CD4-positive, alpha-beta T cell treated with Interleukin-6 for 4 hours (primary cell): Measurements from ENCODE around the gene CTNNBIP1.

Source experiments
- DNase-seq: peaks from one replicate; pipeline ENCODE4 v3.0.0-alpha.2; 2020; ENCODE audit warnings: mixed read lengths

CTNNBIP1 gene

GRCh38 chr1:9852004-9852403, 58.1 kb downstream of the CTNNBIP1 start:
- DNase-seq = no peak

- no peak for DNase-seq
Observed at GRCh38 chr1:9850442-9851162, 59.5 kb downstream of the CTNNBIP1 start.

- DNase-seq = no peak
Observed at GRCh38 chr1:9849691-9850441, 60.2 kb downstream of the CTNNBIP1 start.

- DNase-seq = no peak
Observed at GRCh38 chr1:9848022-9848421, 62.0 kb downstream of the CTNNBIP1 start.

GRCh38 chr1:9847269-9847668, 62.8 kb downstream of the CTNNBIP1 start:
- DNase-seq = no peak

- no peak for DNase-seq
Observed at GRCh38 chr1:9846611-9847171, 63.4 kb downstream of the CTNNBIP1 start.

- no peak for DNase-seq
Observed at GRCh38 chr1:9845914-9846313, 64.2 kb downstream of the CTNNBIP1 start.

- no peak for DNase-seq
Observed at GRCh38 chr1:9844756-9845155, 65.3 kb downstream of the CTNNBIP1 start.

- DNase-seq = no peak
Observed at GRCh38 chr1:9844106-9844505, 66.0 kb downstream of the CTNNBIP1 start.

- no peak for DNase-seq
Observed at GRCh38 chr1:9843576-9843945, 66.5 kb downstream of the CTNNBIP1 start.

GRCh38 chr1:9842781-9843575, 67.1 kb downstream of the CTNNBIP1 start:
- no peak for DNase-seq

- DNase-seq = no peak
Observed at GRCh38 chr1:9842073-9842711, 67.9 kb downstream of the CTNNBIP1 start.

GRCh38 chr1:9841460-9841859, 68.6 kb downstream of the CTNNBIP1 start:
- no peak for DNase-seq

GRCh38 chr1:9840176-9840575, 69.9 kb downstream of the CTNNBIP1 start:
- no peak for DNase-seq

GRCh38 chr1:9838946-9839345, 71.1 kb downstream of the CTNNBIP1 start:
- DNase-seq = no peak

GRCh38 chr1:9836632-9836960, 73.5 kb downstream of the CTNNBIP1 start:
- no peak for DNase-seq

- no peak for DNase-seq
Observed at GRCh38 chr1:9835758-9836631, 74.1 kb downstream of the CTNNBIP1 start.

- no peak for DNase-seq
Observed at GRCh38 chr1:9835404-9835757, 74.7 kb downstream of the CTNNBIP1 start.

GRCh38 chr1:9833632-9834031, 76.4 kb downstream of the CTNNBIP1 start:
- DNase-seq = no peak

GRCh38 chr1:9827558-9828185, 82.4 kb downstream of the CTNNBIP1 start:
- DNase-seq = peak; percentile 11

- DNase-seq = no peak
Observed at GRCh38 chr1:9826616-9827015, 83.5 kb downstream of the CTNNBIP1 start.

GRCh38 chr1:9826087-9826486, 84.0 kb downstream of the CTNNBIP1 start:
- no peak for DNase-seq
